IMR-90 (cell line): ENCODE measurements around the gene PRKCH. TPM values are rescaled to one million over a fixed set of nuclear protein-coding genes. Genes with fewer than 3 reads are reported as not detected.
A peak's percentile ranks its signal among the peaks of the same experiment; 100 is the strongest.

Experiments
- ATAC-seq: fragments of 200-7000 bp; cut with Tn5 transposase; 2 replicates; pipeline ENCODE4 v1.9.1; 2020; ENCODE audit warnings: low read depth, mild to moderate bottlenecking, moderate library complexity
- BruUV-seq: library from RNA; stranded (reverse); fragments of 400-500 nt; replicated peaks from 2 replicates; lab custom pipeline; 2021; lab: Mats Ljungman, UMichigan
- CTCF ChIA-PET: fragments of 300-600 bp; formaldehyde crosslinking; extraction: SDS; loops from one replicate; lab custom pipeline; 2021; ENCODE audit warnings: antibody characterized with exemption; lab: Yijun Ruan, JAX
- POLR2A ChIA-PET: fragments of 300-600 bp; sonication (Branson Sonifier 250); formaldehyde crosslinking; loops from one replicate; lab custom pipeline; 2022; ENCODE audit warnings: antibody characterized with exemption; ENCODE audit not compliant: unreplicated experiment; lab: Charles Lee
- DNase-seq: peaks from one replicate; pipeline ENCODE4 v3.0.0; 2013
- H2AFZ ChIP-seq: replicated peaks from 2 replicates; pipeline ENCODE3; 2013; ENCODE audit warnings: low read length, mild to moderate bottlenecking; ENCODE audit not compliant: poor library complexity
- H2AK5ac ChIP-seq: 2 replicates; pipeline ENCODE4 v1.6.1; 2013; ENCODE audit warnings: low read depth, low read length, inconsistent platforms
- H2AK9ac ChIP-seq: replicated peaks from 2 replicates; pipeline ENCODE3; 2013; ENCODE audit warnings: mild to moderate bottlenecking, low read depth, low read length, moderate library complexity; ENCODE audit not compliant: poor library complexity
- H2BK120ac ChIP-seq: 2 replicates; pipeline ENCODE4 v1.6.1; 2013; ENCODE audit warnings: low read depth, low read length, inconsistent platforms
- H2BK15ac ChIP-seq: 3 replicates; pipeline ENCODE4 v1.6.1; 2013; ENCODE audit warnings: low read depth, low read length, inconsistent platforms
- H2BK20ac ChIP-seq: 2 replicates; pipeline ENCODE4 v1.6.1; 2013; ENCODE audit warnings: low read depth, mild to moderate bottlenecking, inconsistent platforms, low read length, moderate library complexity
- H2BK5ac ChIP-seq: 2 replicates; pipeline ENCODE4 v1.6.1; 2013; ENCODE audit warnings: mild to moderate bottlenecking, low read depth, low read length, inconsistent platforms; ENCODE audit not compliant: poor library complexity, severe bottlenecking
- H3K14ac ChIP-seq: replicated peaks from 2 replicates; pipeline ENCODE4 v1.6.1; 2013; ENCODE audit warnings: low read depth, low read length, inconsistent platforms
- H3K18ac ChIP-seq: 2 replicates; pipeline ENCODE4 v1.6.1; 2013; ENCODE audit warnings: low read depth, low read length, control low read depth
- H3K23ac ChIP-seq: 2 replicates; pipeline ENCODE4 v1.6.1; 2013; ENCODE audit warnings: low read depth, low read length, inconsistent platforms
- H3K27ac ChIP-seq: 2 replicates; pipeline ENCODE4 v1.5.1; 2013; ENCODE audit warnings: mild to moderate bottlenecking, control low read depth, low read length; ENCODE audit not compliant: insufficient read depth
- H3K27me3 ChIP-seq: 2 replicates; pipeline ENCODE4 v1.6.1; 2013; ENCODE audit warnings: low read length; ENCODE audit not compliant: control insufficient read depth, insufficient read depth
- H3K36me3 ChIP-seq: 2 replicates; pipeline ENCODE4 v1.6.1; 2013; ENCODE audit warnings: low read length, mixed read lengths; ENCODE audit not compliant: control insufficient read depth, insufficient read depth
- H3K4ac ChIP-seq: 2 replicates; pipeline ENCODE4 v1.6.1; 2013; ENCODE audit warnings: low read depth, low read length, inconsistent platforms
- H3K4me1 ChIP-seq: 2 replicates; pipeline ENCODE4 v1.6.1; 2013; ENCODE audit warnings: low read length, mixed read lengths; ENCODE audit not compliant: control insufficient read depth, insufficient read depth
- H3K4me2 ChIP-seq: 2 replicates; pipeline ENCODE4 v1.6.1; 2013; ENCODE audit warnings: low read depth, mild to moderate bottlenecking, control low read depth, low read length, moderate library complexity
- H3K4me3 ChIP-seq: 2 replicates; pipeline ENCODE4 v1.5.1; 2013; ENCODE audit warnings: low read depth, mild to moderate bottlenecking, control low read depth, low read length, moderate library complexity; ENCODE audit not compliant: insufficient read depth
- H3K56ac ChIP-seq: 2 replicates; pipeline ENCODE4 v1.6.1; 2013; ENCODE audit warnings: low read length, inconsistent platforms; ENCODE audit not compliant: insufficient read depth; ENCODE audit errors: extremely low read depth
- H3K79me1 ChIP-seq, 2 experiments: 2 replicates each; pipeline ENCODE4 v1.6.1; 2013; ENCODE audit warnings: low read length in 2 of 2, inconsistent platforms in 1 of 2, low read depth in 1 of 2
- H3K9ac ChIP-seq: 2 replicates; pipeline ENCODE4 v1.6.1; 2013; ENCODE audit warnings: low read depth, low read length, control low read depth
- H3K9me1 ChIP-seq: 2 replicates; pipeline ENCODE4 v1.6.1; 2013; ENCODE audit warnings: low read length, inconsistent platforms; ENCODE audit not compliant: insufficient read depth
- H3K9me3 ChIP-seq: 2 replicates; pipeline ENCODE4 v1.6.1; 2013; ENCODE audit warnings: low read length; ENCODE audit not compliant: control insufficient read depth, insufficient read depth
- H4K20me1 ChIP-seq: 2 replicates; pipeline ENCODE4 v1.6.1; 2013; ENCODE audit warnings: low read length, inconsistent platforms; ENCODE audit not compliant: insufficient read depth
- H4K5ac ChIP-seq: 2 replicates; pipeline ENCODE4 v1.6.1; 2013; ENCODE audit warnings: mild to moderate bottlenecking, low read depth, low read length, control low read depth
- H4K8ac ChIP-seq, 2 experiments: 2 replicates each; pipeline ENCODE4 v1.6.1; 2013; ENCODE audit warnings: low read depth in 2 of 2, low read length in 2 of 2, control low read depth in 1 of 2, inconsistent platforms in 1 of 2
- H4K91ac ChIP-seq: 2 replicates; pipeline ENCODE4 v1.6.1; 2013; ENCODE audit warnings: low read depth, low read length, inconsistent platforms; ENCODE audit not compliant: insufficient read depth
- BHLHE40 ChIP-seq: fragments of 150-350 bp; IDR thresholded peaks from 2 replicates; pipeline ENCODE4 v1.6.1; 2016; ENCODE audit warnings: mild to moderate bottlenecking, low read depth, low read length
- CEBPB ChIP-seq: IDR thresholded peaks from 2 replicates; pipeline ENCODE4 v1.6.1; 2012; ENCODE audit warnings: low read depth, low read length, improper control_type of control experiment
- MXI1 ChIP-seq: IDR thresholded peaks from 2 replicates; pipeline ENCODE4 v1.6.1; 2012; ENCODE audit warnings: low read depth, mild to moderate bottlenecking, low read length, moderate library complexity, borderline replicate concordance
- SMC3 ChIP-seq: fragments of 150-350 bp; IDR thresholded peaks from 2 replicates; pipeline ENCODE4 v1.6.1; 2016; ENCODE audit warnings: low read depth, mild to moderate bottlenecking, antibody characterized with exemption, low read length, moderate library complexity
- WGBS, 2 experiments: methylation state at CpG; one replicate each; pipeline versions ENCODE4 v1.1.5 to v1.1.7; 2013; ENCODE audit warnings: missing lambda C conversion rate in 2 of 2; ENCODE audit not compliant: insufficient read length in 1 of 2; ENCODE audit errors: extremely low coverage in 2 of 2; 5-methylcytosine and 5-hydroxymethylcytosine counted together
- dilution Hi-C: fragments of 300-500 bp; cut with HindIII; formaldehyde crosslinking; loops from one replicate; pipeline ENCODE4 v1.14.3; 2018; ENCODE audit warnings: low sequenced_read_pairs; ENCODE audit not compliant: unreplicated experiment
- in situ Hi-C: fragments of 300-500 bp; cut with MboI; formaldehyde crosslinking; loops from 3 replicates; pipeline ENCODE4 v1.14.3; 2019; ENCODE audit warnings: low sequenced_read_pairs, inconsistent platforms, mixed read lengths
- intact Hi-C: fragments of 100-400 bp; cut with micrococcal nuclease; formaldehyde crosslinking; loops from 2 replicates; pipeline ENCODE4 v1.10.0; 2022
- polyA plus RNA-seq, 3 experiments: library from polyadenylated mRNA; depleted of rRNA; stranded (reverse); fragments of >200 nt; gene quantifications; 2 replicates each; pipeline ENCODE4 v1.2.3, GENCODE V29; 2012; ENCODE audit warnings: low replicate concordance in 1 of 3
- total RNA-seq: library from RNA; depleted of rRNA; stranded (reverse); fragments of >200 nt; gene quantifications from 2 replicates; pipeline ENCODE4 v1.2.3, GENCODE V29; 2012

Gene PRKCH
- total and polyA plus RNA-seq, 2 of the 4 experiments (the other 2 are of a cell fraction): 1.6 to 2.3 TPM

- peak overlapping the region; percentile 45; the same call in 1 of the 2 replicates for H2BK20ac ChIP-seq
- ATAC-seq (peak; percentile 64), DNase-seq (peak; percentile 68)
- peak overlapping the region; percentile 83; the same call in 1 of the 2 replicates for H3K14ac ChIP-seq
- peaks cover 13% of the 10 kb centered on the region for H3K4me1 ChIP-seq
- H3K18ac ChIP-seq: peak overlapping the region; percentile 30
- H3K23ac ChIP-seq: peak overlapping the region; percentile 14; the same call in 1 of the 2 replicates
- H2AK9ac ChIP-seq: no peak overlapping the region
- peak overlapping the region; percentile 85 for H2BK120ac ChIP-seq
- dilution Hi-C loops (no loop called here), intact Hi-C loops (no loop called here), in situ Hi-C loops (no loop called here)
- no peak overlapping the region for H2BK5ac ChIP-seq
- H3K79me1 ChIP-seq: no peaks in the 10 kb centered on the region
- H3K9me1 ChIP-seq: peaks cover 1% of the 10 kb centered on the region; the same call in 1 of the 2 replicates
- H3K36me3 ChIP-seq: no peaks in the 10 kb centered on the region
- H3K4me2 ChIP-seq: no peak overlapping the region
- ChIA-PET POLR2A (interaction anchor here (0.6 kb wide), 1 partner anchor 39 kb away, joined by 3 read pairs; no protein-coding TSS in a partner anchor), CTCF (interaction anchor here (0.6 to 0.9 kb wide), 3 partner anchors 29 to 68 kb away, joined by 3 to 4 read pairs (median 3); no protein-coding TSS in a partner anchor)
- TF ChIP-seq MXI1 (no peak), BHLHE40 (peak; percentile 14; the same call in 1 of the 2 replicates), SMC3 (no peak), CEBPB (peak; percentile 64)
- H3K27ac ChIP-seq: no peak overlapping the region; the same call in 1 of the 2 replicates
- H3K4me3 ChIP-seq: no peak overlapping the region
- H4K5ac ChIP-seq: peak overlapping the region; percentile 51
- peak overlapping the region; percentile 74 for H2AFZ ChIP-seq
- H3K4ac ChIP-seq: peak overlapping the region; percentile 65; the same call in 1 of the 2 replicates
- 0 out of 2 replicates have a peak overlapping the region, but pooled peaks have one; percentile 35 for H2AK5ac ChIP-seq
- no peaks in the 10 kb centered on the region for H3K9me3 ChIP-seq
- no peak overlapping the region for H3K9ac ChIP-seq
- H3K56ac ChIP-seq: no peak overlapping the region
- BruUV-seq: no TSS peak
- WGBS, 2 experiments: 40% methylated on average over 1 of the region's 6 CpGs; no CpG with 5 or more reads in 1 of the 2 experiments
- H4K8ac ChIP-seq: peak overlapping the region; percentile 3 to 74
- H4K20me1 ChIP-seq: no peaks in the 10 kb centered on the region
- peak overlapping the region; percentile 41; the same call in 2 of the 3 replicates for H2BK15ac ChIP-seq
- H3K27me3 ChIP-seq: no peaks in the 10 kb centered on the region
- H4K91ac ChIP-seq: peak overlapping the region; percentile 24; the same call in 1 of the 2 replicates
These were observed 177.4 kb downstream of the PRKCH start for GRCh38 chr14:61498811-61499210.
